Fibroblast of pulmonary artery (primary cell): ENCODE results near the gene MTMR2.

Experiments
- DNase-seq: peaks from one replicate; pipeline ENCODE4 v3.0.0-alpha.2; 2010; ENCODE audit warnings: low read depth
- H3K4me3 ChIP-seq: replicated peaks from 2 replicates; pipeline ENCODE4 v1.5.1; 2011; ENCODE audit warnings: low read depth, mild to moderate bottlenecking, control low read depth, low read length, moderate library complexity
- CTCF ChIP-seq: IDR thresholded peaks from 2 replicates; pipeline ENCODE4 v1.5.1; 2011; ENCODE audit warnings: mild to moderate bottlenecking, control low read depth, low read length, inconsistent platforms; ENCODE audit errors: missing control alignments

MTMR2 gene

GRCh38 chr11:95789506-95790122, 134.3 kb downstream of the MTMR2 start, which contains the start of gene FAM76B:
Gene FAM76B, minus strand, starts transcription at chr11:95789782. Its CDS starts 304 bp downstream, at chr11:95789478.
- no peak for TF ChIP-seq CTCF
- peak within 1 kb of the TSS; percentile 93 for H3K4me3 ChIP-seq

GRCh38 chr11:95788921-95789505, 134.9 kb downstream of the MTMR2 start:
- DNase-seq = peak; percentile 46
- peak overlapping the region; percentile 93 for H3K4me3 ChIP-seq
- peak; percentile 42 for TF ChIP-seq CTCF

More at GRCh38 chr11:95789506-95790122, 134.3 kb downstream of the MTMR2 start, which contains the start of gene FAM76B:
- DNase-seq = peak; percentile 99
